ENCODE results near the gene OS9.

GRCh38 chr12:57758552-57759359 lies 64.8 kb downstream of the OS9 start:
- TF ChIP-seq POLR2A (IDR thresholded peaks at IDR 0.05), result no peak
- TF ChIP-seq, protein P1, sequence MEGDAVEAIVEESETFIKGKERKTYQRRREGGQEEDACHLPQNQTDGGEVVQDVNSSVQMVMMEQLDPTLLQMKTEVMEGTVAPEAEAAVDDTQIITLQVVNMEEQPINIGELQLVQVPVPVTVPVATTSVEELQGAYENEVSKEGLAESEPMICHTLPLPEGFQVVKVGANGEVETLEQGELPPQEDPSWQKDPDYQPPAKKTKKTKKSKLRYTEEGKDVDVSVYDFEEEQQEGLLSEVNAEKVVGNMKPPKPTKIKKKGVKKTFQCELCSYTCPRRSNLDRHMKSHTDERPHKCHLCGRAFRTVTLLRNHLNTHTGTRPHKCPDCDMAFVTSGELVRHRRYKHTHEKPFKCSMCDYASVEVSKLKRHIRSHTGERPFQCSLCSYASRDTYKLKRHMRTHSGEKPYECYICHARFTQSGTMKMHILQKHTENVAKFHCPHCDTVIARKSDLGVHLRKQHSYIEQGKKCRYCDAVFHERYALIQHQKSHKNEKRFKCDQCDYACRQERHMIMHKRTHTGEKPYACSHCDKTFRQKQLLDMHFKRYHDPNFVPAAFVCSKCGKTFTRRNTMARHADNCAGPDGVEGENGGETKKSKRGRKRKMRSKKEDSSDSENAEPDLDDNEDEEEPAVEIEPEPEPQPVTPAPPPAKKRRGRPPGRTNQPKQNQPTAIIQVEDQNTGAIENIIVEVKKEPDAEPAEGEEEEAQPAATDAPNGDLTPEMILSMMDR (IDR thresholded peaks at IDR 0.05), result no peak
